ENCODE measurements around the gene CCDC179.

DNA sequence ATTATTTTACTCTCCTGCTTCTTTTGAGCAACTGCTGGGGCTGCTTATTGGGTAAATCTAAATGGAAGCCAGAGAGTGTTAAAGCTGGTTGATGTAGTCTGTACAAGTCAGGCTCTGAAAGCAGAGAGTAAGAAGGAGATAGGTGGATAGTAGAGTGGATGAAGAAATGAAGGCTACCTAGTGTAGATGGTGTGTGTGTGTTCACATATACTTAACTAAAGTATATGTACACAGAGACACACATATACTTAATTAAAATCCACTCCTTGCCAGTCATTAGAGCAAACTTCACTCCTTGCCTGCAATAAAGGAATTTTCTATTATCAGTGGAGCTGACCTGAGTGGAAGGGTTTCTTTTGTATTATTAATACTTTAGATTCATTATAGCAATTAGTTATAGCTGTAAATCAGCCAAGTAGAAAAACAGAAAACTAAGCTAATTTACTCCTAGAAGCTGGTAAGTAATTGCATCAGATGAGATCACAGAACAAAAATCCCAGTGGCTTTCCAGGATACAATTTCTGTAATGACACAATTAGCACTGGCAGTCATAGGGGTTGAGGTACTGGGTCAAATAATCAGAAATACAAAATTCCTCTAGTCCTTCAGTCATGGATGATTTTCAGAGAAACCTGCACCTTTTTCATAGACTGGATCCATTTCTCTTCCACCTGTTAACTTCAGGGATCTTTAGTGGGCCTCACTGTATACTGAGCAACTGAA lies 40.7 kb upstream of the CCDC179 start:
- TF ChIP-seq POLR2A (IDR thresholded peaks at IDR 0.05) (no peak), CTCF (IDR thresholded peaks at IDR 0.05) (no peak)
